RPMI7951 (cell line): ENCODE data around the gene C4BPB. TPM values are rescaled to one million over a fixed set of nuclear protein-coding genes. Genes with fewer than 3 reads are reported as not detected.

Experiments used
- DNase-seq: peaks from one replicate; pipeline ENCODE4 v3.0.0-alpha.2; 2012; ENCODE audit warnings: low read depth
- total RNA-seq: library from RNA; depleted of rRNA; stranded (reverse); fragments of >200 nt; shearing (Covaris generic); gene quantifications from 2 replicates; pipeline ENCODE4 v1.2.3, GENCODE V29; 2014

The C4BPB gene
- total RNA-seq, 1 experiment from 2014 or later, result not detected

- peak; percentile 56 for DNase-seq
Observed at GRCh38 chr1:207084701-207085180, 3.9 kb upstream of the C4BPB start.

GRCh38 chr1:207085887-207086286, 2.8 kb upstream of the C4BPB start:
- no peak for DNase-seq

DNA sequence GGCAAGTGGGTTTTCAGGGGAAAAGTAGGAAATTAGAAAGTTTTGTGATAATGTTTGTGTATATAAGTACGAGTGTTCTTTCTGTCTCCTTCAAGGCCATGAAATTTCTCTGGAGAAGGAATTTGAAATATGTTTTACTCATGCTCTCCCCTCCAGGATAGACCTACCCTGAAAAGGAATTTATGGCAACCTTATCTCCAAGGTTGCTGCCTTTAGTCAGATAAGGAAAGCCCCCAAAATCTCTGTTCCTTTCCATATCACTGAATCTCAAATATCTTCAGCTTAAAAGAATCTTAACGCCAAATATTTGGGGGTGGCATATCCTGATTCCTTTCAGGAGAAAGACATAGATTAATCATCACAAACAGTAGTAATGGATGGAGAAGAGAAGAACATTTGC, 499 bp upstream of the C4BPB start:
- DNase-seq, result no peak

DNA sequence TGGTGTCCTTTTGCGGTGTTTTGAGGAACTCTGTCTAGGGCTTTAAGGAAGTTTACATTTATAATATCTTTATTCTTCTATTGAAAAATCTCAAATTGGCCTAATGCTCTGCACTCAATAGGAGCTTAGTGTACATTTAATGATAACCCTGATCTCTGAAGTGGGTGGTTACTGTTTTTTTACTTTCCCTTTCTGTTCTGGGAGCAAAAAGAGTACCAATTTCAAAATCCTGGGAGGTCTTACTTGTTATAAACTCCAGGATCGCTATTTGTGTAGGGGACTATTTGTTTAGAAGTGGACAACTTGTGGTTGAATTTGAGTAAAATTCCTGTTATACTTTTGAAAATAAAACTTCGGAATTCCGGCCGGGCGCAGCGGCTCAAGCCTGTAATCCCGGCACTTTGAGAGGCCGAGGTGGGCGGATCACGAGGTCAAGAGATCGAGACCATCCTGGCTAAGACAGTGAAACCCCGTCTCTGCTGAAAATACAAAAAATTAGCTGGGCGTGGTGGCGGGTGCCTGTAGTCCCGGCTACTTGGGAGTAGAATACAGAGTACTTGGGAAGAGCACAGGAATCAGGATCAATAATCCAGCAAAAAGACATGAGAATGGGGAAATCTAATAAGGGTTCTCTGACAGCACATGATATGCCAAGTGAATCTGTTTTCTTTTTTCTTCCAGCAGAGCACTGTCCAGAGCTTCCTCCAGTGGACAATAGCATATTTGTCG, 1.1 kb downstream of the C4BPB start:
- no peak for DNase-seq

DNA sequence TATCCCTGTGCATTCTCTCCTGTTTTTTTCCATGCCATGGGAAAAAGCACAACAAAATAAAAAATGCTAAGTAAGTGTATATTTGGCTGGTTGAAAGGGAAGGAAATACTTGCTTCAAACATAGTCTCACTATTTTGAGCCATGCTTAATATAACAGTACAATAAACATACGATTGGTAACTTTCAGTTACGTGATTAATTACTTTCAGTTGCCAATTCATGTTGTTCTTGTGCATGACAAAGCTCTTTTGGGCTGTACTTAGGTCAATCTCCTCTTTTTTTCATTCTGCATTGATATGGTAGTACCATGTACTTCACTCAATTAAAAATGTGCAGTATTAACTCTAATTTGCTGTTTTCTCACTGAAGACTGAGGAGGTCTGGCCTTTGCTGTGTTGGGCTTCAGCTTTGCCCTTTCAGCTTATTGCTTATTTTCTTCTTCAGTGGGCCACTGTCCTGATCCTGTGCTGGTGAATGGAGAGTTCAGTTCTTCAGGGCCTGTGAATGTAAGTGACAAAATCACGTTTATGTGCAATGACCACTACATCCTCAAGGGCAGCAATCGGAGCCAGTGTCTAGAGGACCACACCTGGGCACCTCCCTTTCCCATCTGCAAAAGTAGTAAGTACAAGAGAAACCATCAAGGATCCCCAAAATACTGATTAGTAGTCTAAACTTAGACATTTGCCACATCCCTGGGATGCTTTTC, 2.7 kb downstream of the C4BPB start:
- DNase-seq, result no peak

GRCh38 chr1:207093944-207094343, 5.3 kb downstream of the C4BPB start:
- DNase-seq, result no peak

DNA sequence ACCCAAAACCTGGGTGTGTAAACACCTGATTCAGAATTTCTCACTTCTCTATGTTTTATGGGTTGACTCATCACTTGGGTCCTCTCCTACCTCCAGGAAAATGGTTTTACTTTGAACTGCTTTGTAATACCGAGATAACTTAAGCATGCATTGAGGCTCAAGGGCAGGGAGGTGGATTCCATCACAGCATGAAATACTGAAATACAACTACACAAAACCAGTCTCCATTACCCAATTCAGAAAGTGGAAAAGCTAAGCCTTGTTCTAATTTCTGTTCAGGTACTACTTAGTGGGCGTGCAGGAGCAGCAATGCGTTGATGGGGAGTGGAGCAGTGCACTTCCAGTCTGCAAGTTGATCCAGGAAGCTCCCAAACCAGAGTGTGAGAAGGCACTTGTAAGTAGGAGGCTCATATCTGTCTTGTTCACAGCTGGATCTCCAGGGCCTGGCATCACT, 9.2 kb downstream of the C4BPB start:
- DNase-seq, result no peak

DNA sequence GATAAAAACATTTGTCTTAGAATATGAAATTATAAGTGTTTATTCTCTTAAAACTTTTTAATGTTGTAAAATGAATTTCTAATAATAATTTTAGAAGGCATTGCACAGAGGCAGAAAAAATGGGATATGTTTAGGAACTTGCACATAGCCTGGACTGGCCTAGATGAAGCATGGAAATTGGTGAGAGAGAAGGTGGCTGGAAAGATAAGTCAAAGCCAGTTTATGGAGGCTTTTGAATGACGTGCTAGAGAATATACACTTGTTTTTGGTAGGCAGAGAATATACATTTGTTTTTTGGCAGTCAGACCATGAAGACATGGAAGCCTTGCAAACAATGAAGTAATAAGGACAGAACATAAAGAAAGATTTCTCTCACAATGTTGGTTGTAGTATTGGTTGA, 13.1 kb downstream of the C4BPB start:
- no peak for DNase-seq

DNA sequence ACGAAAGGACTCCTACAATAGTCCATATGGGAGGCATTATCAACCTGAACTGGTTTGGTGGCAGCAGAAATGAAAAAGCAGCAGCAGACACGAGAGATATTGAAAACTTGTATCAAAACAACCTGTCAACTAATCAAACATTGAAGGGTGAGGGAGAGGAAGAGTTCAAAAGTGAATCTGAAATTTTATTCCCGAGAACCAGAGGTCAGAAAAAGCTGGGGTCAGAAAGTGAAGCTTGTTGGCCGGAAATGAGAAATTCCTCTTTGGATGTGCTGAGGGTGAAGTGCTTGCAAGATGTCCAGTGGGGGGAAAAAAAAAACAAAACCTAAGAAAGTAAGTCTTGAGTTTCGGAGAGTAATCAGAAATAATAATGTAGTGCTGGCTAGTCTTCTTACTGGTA, 13.5 kb downstream of the C4BPB start:
- DNase-seq, result no peak

DNA sequence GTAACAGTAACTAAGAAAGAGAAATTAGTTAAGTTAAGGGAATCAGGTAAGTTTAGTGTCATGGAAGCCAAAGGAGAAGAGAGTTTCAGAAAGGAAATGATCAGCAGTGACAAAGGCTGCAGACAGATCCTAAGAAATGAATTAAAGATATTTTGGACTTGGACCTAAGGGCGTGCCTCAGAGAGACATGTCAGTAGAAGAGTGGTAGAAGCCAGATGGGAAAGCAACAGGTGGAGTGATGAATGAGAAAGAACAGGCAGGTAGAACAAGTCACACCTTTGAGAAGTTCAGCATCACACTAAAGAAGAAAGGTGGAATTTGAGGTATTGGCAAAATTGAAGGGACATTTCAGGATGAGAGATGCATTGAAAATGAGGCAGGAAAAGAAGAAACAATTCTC, 14.0 kb downstream of the C4BPB start:
- no peak for DNase-seq

- DNase-seq, result no peak
Observed at GRCh38 chr1:207103892-207104373, 15.3 kb downstream of the C4BPB start, which contains the start of gene C4BPA. C4BPA (plus strand) TSS chr1:207104233; CDS start chr1:207113026, 8,793 bp downstream.

DNA sequence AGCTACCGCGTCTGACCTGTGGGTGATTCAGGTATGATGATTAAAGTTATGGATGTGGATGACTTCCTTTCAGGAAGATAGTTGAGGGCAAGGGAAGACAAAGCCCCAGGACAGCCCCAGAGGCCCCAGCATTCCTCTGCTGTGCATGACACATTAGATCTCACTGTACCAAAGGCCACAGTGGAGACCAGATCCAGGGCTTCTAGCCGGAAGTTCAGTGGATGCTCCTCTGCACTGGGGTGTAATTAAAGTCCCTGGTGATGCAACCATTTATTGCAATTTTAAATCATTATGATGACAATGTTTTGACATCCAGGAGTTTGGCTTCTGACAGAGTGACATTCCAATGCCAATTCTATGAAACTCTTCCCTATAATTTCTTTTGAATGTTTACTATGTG, 20.3 kb downstream of the C4BPB start:
- DNase-seq, result no peak

DNA sequence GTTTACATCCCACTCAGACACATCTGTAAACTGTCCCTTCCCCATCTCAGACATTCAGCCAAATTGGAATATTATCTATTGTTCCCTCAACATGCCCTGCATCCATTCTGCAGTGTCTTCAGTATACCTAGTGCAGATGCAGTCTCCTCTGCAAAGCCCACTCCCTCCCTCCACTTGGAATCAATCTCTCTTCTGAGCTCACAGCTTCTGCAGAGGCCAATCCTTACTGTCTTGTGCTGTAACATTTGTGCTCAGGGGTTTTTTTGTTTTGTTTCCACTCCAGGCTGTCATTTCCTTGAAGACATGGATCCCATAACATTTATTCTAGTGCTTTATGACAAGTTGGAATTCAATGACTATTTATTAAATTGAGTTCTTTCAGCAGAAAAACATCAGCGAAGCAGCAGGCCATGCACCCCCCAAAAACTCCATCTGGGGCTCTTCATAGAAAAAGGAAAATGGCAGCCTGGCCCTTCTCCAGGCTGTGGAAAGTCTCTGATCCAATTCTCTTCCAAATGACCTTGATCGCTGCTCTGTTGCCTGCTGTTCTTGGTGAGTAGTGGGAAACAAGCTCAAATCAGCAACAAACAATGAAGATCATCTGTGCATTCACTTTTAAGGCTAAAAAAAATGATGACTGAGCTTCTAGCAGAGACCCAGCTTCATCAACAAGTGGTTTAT, 24.1 kb downstream of the C4BPB start:
- DNase-seq, result no peak

GRCh38 chr1:207115269-207115668, 26.6 kb downstream of the C4BPB start:
- no peak for DNase-seq

GRCh38 chr1:207124389-207124788, 35.7 kb downstream of the C4BPB start:
- DNase-seq, result no peak

DNA sequence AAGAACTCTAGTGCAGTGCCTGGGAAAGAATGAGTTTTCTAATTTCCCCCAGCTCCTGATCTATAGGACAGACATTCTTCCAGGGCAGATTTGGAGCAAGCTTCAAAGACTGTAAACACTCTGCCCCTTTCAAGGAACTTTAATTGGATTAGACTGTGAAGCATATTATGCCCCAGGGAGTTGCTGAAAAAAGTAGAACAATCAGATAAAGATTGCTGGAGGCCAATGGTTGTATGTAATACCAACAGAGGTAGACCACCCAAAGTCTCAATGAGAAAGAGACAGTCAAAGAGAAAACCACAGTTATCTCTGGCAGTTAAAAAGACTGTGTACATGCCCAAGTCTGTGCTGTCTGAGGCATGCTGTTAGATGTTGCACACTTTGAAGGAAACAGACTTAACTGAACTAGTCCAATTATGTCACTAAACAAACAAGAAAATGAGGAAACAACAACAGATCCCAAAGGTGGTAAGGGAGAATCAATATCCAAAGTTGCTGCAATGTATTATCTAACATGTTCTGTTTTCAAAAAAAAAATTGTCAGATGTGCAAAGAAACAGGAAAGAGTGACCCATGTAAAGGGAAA, 39.8 kb downstream of the C4BPB start:
- no peak for DNase-seq

DNA sequence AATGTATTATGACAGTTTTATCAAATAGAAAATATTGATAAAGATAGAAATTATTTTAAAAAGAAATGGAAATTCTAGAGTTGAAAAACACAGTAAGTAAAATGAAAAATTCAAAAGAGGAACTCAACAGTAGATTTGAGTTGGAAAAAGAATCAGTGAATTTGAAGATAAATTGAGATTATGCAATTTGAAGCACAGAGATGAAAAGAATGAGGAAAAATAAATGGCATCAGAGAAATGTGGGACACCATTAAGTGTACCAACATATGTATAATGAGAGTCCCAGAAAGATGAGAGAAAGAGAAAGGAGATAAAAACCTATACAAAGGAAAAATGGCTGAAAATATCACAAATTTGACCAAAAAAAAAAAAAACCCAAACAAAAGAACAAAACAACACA, 40.4 kb downstream of the C4BPB start:
- DNase-seq, result no peak

GRCh38 chr1:207130252-207131036, 41.8 kb downstream of the C4BPB start:
- no peak for DNase-seq

DNA sequence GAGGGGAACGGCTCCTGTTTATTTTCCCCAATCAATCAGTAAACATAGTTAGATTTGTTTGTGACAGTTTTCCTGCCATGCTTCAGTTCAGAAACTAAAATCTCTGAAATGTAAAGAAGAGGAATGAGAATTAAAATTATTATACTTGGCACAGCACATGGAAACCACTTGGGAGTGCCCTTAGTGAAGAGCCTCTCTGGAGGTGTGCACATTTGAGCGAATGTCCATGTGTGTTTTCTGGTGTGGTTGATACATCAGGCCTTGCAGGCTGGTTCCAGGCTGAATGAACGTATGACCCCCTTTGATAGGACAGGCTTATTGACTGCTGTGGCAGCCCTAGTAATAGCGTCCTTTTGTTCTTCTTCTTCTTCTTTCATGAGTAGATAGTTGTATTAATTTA, 42.5 kb downstream of the C4BPB start:
- no peak for DNase-seq

GRCh38 chr1:207134581-207134980, 45.9 kb downstream of the C4BPB start:
- DNase-seq, result no peak

DNA sequence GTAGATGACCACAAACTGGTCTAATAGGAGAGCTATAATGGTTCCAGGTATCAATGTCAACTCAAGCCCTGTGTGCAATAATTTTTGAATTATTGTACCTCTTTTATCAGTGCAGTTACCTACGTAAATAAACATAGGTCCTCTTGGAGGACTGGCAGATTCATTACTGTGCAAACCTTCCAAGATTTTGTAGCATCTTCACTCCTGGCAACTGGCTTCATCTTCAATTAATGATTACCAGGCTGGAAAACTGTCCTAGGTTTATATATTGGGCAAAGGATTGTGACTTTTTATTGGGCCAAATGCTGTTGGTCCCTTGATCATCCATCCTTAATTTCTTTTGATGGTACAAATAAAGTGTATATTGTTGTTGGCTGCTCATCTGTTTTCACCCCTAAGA, 51.0 kb downstream of the C4BPB start:
- DNase-seq, result no peak
